GM19452 (cell line): Measurements from ENCODE around the gene RHBG.

Source experiments
- ATAC-seq: cut with Tn5 transposase; IDR thresholded peaks from one replicate; pipeline ENCODE4 v1.9.1; 2021; ENCODE audit not compliant: unreplicated experiment

Gene RHBG

DNA sequence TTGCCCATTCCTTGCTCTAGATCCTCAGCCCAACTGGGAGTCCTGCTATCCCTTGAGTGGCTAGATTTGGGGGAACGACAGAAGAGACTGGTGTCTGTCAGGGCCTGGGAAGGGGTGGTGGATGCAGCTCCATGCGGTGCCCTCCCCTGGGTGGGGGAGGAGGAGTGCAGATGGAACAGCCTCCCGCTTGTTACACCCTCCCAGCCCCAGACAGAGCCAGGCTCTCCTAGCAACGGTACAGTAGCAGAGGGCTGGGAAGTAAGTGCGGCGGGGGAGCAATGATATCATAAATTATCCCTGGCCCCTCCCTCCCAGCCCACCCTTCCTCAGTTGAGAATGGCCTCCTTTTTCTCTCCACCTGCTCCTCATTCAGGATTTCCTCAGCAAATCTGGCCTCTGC is 37.2 kb downstream of the RHBG start:
- ATAC-seq = no peak

DNA sequence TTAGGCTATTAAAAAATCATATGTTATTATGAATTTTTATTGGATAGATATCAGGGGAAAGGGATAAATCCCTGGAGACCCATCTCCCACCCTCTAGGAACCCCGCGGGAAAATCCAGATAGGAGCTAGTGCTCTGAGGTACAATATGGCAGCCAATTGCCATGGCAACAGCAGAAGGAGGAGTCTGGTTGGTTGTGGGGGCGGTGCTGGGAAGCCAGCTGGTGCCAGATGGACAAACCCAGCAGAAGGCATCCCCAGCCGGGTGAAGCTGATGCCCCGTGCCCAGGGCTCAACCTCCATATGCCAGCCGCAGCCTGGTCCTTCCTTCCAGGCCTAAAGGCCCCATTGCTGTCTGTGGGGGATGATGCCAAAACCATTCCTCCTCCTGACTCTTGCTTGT is 38.3 kb downstream of the RHBG start:
- ATAC-seq = no peak

DNA sequence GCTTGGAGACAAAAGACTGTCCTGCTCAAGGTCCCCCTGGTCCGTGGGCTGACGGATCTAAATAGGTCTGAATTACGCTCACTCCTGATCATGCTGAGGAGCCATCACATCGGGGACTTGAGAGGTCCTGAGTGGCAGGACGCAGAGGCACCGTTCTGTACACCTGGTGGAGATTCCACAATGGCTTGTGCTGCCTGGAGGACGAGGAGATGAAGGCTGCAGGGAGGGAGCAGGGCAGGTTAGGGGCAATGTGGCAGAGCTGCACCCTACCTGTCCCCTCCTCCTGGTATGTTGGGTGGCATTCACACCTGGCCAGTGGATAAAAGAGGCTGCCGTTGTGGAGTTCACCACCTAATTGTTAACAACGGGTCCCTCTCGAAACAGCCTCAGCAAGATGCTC is 38.7 kb downstream of the RHBG start:
- no peak for ATAC-seq

- ATAC-seq = no peak
Measured at GRCh38 chr1:156409439-156409838, 40.4 kb downstream of the RHBG start.

- no peak for ATAC-seq
Measured at GRCh38 chr1:156410238-156410637, 41.2 kb downstream of the RHBG start.

DNA sequence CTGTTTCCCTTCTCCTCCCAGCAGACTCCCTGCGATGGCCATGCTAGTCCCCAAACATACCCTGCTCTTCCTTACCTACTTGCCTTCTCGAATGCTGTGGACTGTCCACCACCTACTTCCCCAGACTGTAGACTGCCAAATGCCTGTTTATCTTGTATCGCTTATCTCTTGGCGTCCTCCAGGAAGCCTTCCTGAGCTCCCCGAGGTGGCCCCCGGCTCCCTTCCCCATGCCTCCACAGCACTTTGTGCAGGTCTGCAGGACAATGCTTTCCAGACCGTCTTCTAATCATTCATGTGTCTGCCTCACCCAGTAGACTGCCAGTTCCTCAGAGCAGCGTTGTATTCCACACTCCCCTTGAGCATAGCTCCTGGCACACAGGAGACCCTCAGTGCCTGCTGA is 41.7 kb downstream of the RHBG start:
- no peak for ATAC-seq

DNA sequence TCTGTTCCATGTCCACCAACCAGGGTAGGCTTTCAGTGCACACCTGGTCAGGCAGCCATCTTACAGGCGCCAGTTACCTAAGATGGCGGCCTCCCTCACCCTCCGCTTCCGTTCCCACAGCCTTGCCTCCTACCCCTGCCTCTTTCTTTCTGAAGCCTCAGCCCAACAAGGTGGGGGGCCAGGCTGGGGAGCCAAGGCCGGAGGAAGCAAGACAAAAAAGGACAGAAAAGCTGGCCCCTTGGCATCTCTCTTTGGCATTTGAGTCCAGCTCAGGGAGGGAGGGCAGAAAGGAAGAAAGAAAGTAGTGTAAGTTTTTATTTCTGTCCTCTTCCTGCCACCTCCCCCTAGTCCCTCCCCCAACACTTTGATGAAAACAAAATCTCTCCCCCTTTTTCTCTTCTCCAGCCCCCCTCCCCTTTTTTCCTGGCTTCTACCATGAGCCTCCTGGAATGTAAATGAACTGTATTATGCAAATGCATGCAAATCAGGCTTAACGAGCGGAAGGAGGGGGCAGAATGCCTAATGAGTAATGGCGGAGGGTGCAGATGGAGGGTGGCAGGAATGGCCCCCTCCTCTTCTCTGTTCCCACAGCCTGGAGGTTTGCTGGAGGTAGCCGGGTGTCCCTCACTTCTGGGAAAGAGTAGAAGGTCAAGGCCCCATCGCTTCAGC is 43.8 kb downstream of the RHBG start:
- no peak for ATAC-seq

- no peak for ATAC-seq
Measured at GRCh38 chr1:156413391-156414246, 44.6 kb downstream of the RHBG start.

GRCh38 chr1:156414461-156415064 is 45.6 kb downstream of the RHBG start:
- ATAC-seq = no peak

- no peak for ATAC-seq
Measured at GRCh38 chr1:156416993-156417392, 48.0 kb downstream of the RHBG start.

- ATAC-seq = no peak
Measured at GRCh38 chr1:156417401-156418020, 48.5 kb downstream of the RHBG start.

- ATAC-seq = no peak
Measured at GRCh38 chr1:156418416-156419070, 49.5 kb downstream of the RHBG start.

GRCh38 chr1:156419854-156420204 is 50.8 kb downstream of the RHBG start:
- ATAC-seq = no peak

GRCh38 chr1:156420205-156421061 is 51.4 kb downstream of the RHBG start:
- ATAC-seq = no peak

DNA sequence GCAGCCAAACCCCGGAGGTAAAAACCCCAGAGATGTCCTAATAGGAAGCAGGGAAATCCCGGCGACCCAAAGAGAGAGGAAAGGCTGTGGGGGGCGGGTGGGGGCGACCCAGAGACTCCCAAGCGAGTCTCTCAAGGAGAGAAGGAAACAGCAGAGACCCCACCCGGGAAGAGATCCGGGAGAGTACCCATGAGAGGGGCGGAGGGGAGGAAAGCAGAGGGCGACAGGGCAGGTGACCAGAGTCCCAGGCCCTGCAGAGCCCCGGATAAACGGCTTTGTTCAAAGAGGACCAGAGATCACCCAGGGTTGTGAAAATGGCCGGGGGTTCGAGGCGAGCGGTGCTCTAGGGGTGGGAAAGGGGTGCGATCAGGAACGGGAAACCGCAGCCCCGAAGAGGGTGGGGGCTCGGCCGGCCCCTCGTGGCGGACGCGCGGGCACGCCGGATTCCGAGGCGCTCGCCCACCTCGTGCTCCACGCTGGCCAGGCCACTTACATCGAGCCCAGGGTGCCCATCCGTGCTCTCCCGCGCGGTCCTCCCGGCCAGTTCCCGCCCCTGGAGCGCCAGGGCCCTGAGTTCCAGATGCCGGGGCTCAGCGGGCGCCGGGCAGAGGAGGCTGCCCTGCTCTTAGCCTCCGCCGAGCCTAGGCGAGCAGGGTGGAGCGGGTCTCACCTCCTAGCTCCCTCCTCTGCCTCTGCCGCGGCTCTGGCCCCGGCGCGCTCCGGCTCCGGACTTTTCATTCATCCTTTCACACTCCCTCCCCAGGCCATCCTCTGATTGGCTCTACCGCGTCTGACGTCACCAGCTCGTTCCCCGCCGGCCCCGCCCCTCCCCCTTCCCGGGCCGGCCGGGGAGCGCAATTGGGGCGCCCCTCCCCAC is 52.3 kb downstream of the RHBG start:
- peak; percentile 76 for ATAC-seq

DNA sequence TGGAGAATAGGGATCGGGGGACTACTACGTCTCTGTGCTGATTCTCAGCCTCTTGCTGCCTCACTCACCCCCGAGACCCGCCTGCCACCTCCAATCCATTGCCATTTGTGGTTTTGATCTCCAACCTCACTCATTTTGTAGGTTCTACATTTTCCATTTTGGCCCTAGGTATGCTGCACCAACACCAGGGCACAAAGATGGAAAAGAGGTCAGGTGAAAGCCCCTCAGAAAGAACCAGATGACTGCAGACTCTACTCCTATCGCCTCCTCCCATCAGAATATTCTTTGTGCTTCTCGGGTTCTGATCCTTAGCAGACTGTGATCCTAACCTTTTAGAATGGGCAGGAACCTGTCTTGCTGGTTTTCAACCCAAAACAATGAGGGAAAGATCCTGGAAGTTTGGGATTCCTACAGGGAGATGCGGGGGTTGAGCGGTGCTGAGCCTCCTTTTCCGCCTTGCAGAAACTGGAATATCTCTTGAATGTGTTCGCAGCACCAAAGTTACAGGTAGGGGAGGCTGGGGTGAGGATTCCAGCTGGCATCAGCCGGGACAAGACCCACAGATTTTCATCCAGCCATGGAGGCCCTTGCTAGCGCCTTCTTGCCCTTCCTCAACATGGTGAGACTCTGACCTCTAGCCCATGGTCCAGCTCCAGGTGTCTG is 53.1 kb downstream of the RHBG start:
- ATAC-seq = no peak

DNA sequence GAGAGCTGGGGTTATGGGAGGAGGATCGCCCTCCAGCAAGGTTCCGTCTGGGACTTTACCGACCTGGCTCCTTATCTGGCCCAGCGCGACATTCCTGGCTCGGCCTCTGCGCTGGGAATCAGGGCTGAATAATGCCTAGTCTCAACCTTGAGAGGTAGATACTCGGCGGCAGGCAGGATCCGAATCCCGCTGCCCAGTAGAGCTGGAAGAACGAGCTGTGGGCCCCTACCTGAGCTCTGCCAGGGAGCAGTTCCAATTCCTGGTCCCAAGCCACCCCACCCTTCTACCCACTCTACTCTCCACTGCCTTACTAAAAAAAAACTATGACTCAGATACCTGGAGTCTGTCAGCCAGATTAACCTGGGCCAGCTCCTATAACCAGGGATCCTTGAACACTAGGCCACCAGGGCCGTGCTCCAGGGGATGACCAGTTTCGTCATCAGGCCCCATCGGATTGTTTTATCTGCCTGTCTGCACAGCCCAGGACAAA is 53.6 kb downstream of the RHBG start:
- no peak for ATAC-seq
